Tibial nerve (tissue), 3 donors: ENCODE measurements around the gene GDPD5.

Experiments
- CTCF ChIP-seq, 5 experiments: fragments of 200-600 bp in 3 of 5; fragments of 450-650 bp in 2 of 5; sonication (generic) in 3 of 5; IDR thresholded peaks; one replicate each; pipeline ENCODE4 v1.5.1; 2016 to 2019; ENCODE audit warnings: antibody characterized with exemption in 5 of 5, mild to moderate bottlenecking in 3 of 5, moderate library complexity in 2 of 5
- POLR2A ChIP-seq, 2 donors: fragments of 450-650 bp; IDR thresholded peaks; one replicate each; pipeline ENCODE4 v1.6.1; 2017; ENCODE audit warnings: antibody characterized with exemption in 2 of 2, mild to moderate bottlenecking in 2 of 2, moderate library complexity in 2 of 2

GRCh38 chr11:75422248-75423231, 103.2 kb downstream of the GDPD5 start:
- TF ChIP-seq CTCF (IDR thresholded peaks at IDR 0.05) (no peak), POLR2A (IDR thresholded peaks at IDR 0.05) (no peak)
